ENCODE measurements around the gene RPLP1.

The RPLP1 gene

DNA sequence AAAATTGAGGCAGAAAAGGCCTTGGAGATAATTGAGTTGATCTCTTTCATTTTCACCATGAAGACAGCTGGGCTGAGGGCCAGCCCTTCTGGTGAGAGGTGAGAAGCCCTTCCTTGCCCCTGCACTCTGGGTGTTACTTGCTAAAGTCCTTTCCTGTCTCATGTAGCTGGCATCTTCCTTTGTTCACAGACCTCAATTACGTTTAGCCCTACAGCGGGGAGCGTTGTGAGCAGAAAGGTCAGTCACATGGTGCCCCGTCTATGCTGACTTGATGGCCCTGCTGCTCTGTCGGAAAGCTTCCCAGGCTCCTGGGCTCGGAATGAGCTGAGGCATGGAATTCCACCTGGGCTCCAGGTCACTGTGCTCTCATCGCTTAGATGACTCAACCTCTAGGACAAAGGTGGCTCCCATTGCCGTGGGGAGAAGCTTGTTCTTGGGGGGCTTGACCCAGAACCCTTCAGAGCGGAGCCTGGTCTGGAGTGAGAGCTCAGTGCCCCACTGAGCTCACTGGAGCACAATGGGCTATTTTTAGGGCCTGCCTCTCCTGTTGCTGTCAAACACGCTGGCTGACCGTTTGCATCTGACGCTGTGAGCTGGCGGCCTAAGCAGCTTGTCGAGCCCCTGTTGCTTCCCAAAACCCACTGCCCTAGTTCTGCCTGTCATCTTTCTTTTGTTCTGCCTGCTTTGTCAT lies 47.0 kb downstream of the RPLP1 start:
- DNase-seq: no peak

DNA sequence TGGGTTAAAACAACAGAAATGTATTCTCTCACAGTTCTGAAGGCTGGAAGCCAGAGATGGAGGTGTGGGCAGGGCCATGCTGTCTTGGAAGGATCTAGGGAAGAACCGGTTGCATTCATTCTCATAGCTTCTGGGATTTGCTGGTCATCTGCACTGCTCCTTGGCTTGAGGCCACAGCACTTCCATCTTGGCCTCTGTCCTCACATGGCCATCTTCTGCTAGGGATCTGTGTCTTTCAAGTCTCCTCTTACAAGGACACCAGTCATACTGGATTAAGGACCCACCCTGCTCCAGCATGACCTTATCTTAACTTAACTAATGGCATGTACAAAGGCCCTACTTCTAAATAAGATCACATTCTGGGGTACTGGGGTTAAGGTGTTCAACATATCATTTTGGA lies 47.7 kb downstream of the RPLP1 start:
- DNase-seq: no peak

DNA sequence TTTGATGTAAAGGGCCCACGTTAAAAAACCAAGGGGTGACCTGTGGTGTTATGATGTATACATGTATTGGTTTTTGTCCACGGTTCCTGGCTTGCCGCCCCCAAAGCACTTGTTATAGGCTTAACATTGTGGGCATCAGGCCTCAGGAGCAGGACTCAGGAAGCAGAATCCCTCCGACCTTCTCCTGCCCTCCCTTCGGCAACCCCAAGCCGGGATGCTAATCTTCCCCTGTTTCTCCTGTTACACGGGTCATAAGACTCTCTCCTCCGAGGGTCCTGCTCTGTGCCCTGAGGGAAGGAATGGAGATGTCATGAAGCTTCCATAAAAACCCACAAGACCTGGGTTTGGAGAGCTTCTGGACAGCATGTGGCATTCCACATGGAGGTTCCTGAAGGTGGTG lies 48.8 kb downstream of the RPLP1 start:
- DNase-seq: no peak

DNA sequence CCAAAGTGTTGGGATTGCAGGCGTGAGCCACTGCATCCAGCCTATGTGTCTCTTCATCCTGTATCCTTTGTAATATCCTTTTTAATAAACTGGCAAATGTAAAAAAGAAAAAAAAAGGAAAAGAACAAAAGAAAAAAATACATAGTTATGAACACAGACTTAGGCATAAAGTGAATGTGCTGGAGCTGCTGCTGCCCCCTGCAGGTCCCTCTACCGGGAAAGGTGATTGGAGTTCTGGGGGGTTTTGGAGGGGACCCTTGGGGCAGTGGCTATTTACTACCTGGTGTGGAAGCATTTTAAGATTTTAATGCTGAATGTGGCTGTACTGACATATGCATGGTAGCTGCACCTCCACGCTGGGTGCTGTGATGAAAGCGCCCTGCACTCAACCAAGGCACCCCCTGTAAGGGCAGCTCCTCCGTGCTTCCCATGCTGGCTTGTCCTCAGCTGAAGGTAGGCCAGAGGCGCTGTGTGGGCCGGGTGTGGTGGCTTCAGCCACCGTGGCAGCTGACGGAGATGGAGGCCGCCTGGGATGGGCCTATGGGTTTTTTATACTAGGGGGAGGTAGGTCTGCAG lies 49.9 kb downstream of the RPLP1 start:
- DNase-seq: no peak

DNA sequence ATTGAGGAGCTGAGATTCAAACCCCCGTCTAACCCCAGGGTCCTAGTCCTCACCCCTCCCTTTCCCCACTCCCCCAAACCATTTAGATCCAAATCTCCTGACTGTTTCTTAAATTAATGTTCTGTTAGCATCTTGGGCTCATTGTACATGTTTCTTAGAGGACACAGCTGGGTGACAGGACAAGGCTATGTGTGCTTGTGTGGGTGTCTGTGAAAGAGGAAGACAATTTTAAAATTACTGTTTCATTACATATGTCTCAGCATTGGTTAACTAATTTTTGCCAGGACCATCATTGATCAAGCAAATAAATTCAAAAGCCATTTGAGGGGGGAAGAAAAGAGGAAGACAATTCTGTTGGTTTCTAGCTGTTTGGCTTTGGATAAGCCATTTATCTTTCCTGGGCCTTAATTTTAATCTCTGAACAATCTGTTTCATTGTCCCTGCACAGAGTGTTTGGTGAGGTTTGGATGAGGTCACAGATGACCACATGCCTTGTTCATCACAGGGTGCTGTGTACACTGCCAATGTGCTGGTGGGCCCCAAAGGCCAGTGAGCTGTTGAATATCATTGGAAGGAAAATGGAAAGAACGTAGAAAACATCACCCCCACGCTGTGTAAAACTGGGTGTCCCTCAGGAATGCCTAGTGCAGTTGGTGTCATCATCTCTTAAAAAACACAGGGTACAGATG lies 51.9 kb downstream of the RPLP1 start:
- DNase-seq: no peak
